ENCODE results near the gene CD2BP2.

DNA sequence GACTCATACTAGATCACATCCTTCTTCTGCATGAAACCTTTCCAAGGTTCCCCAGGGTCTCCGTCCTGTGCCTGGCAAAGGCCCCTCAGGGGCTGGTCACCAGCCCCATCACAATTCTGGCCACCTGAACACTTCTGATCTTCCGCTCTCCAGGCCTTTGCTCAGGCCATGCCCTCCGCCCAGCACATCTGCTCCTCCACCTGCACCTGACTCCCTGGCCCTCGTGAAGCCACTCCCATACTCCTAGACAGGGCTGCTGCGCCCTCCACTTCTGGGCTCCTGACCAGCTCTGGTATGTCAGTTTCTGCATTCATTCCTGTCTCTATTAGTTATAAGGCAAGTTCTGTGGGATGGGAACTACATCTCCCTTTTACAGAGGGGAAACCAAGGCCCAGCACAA lies 17.6 kb upstream of the CD2BP2 start:
- TF ChIP-seq FOXM1 (IDR thresholded peaks at IDR 0.05; ENCODE audit: borderline replicate concordance, low read depth) (no peak), TAF1 (IDR thresholded peaks at IDR 0.05; ENCODE audit: low read depth) (no peak), YY1 (IDR thresholded peaks at IDR 0.05; ENCODE audit: low read depth) (no peak), EGR1 (IDR thresholded peaks at IDR 0.05) (no peak), CEBPB (IDR thresholded peaks at IDR 0.05) (no peak), RAD21 (IDR thresholded peaks at IDR 0.05; ENCODE audit: low read depth) (no peak), NFIC (IDR thresholded peaks at IDR 0.05) (no peak), TCF12 (IDR thresholded peaks at IDR 0.05; ENCODE audit: low read depth) (no peak), MAX (IDR thresholded peaks at IDR 0.05) (no peak), TEAD4 (IDR thresholded peaks at IDR 0.05) (no peak), ZBTB7A (IDR thresholded peaks at IDR 0.05; ENCODE audit: low read depth) (no peak)
- TF ChIP-seq, protein P1, sequence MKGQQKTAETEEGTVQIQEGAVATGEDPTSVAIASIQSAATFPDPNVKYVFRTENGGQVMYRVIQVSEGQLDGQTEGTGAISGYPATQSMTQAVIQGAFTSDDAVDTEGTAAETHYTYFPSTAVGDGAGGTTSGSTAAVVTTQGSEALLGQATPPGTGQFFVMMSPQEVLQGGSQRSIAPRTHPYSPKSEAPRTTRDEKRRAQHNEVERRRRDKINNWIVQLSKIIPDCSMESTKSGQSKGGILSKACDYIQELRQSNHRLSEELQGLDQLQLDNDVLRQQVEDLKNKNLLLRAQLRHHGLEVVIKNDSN (IDR thresholded peaks at IDR 0.05): no peak

Data from Ishikawa (cell line).